ENCODE measurements around the gene SLC66A3. TPM values are rescaled to one million over a fixed set of nuclear protein-coding genes. Genes with fewer than 3 reads are reported as not detected.
A peak's percentile ranks its signal among the peaks of the same experiment; 100 is the strongest.

SLC66A3 gene
- total RNA-seq, 1 donor = 29.8 TPM

- H3K4me3 ChIP-seq (ENCODE audit: low read depth, low read length) = no peak overlapping the region
- TF ChIP-seq CTCF (IDR thresholded peaks at IDR 0.05; ENCODE audit: insufficient read depth, low read depth, low read length) = no peak
- no peak for DNase-seq (ENCODE audit: low read depth)
Observed at GRCh38 chr2:11174222-11174621, 19.0 kb downstream of the SLC66A3 start.

GRCh38 chr2:11175293-11175795, 20.1 kb downstream of the SLC66A3 start:
- DNase-seq (ENCODE audit: low read depth) = peak; percentile 44
- no peak overlapping the region for H3K4me3 ChIP-seq (ENCODE audit: low read depth, low read length)
- TF ChIP-seq CTCF (IDR thresholded peaks at IDR 0.05; ENCODE audit: insufficient read depth, low read depth, low read length) = no peak

DNA sequence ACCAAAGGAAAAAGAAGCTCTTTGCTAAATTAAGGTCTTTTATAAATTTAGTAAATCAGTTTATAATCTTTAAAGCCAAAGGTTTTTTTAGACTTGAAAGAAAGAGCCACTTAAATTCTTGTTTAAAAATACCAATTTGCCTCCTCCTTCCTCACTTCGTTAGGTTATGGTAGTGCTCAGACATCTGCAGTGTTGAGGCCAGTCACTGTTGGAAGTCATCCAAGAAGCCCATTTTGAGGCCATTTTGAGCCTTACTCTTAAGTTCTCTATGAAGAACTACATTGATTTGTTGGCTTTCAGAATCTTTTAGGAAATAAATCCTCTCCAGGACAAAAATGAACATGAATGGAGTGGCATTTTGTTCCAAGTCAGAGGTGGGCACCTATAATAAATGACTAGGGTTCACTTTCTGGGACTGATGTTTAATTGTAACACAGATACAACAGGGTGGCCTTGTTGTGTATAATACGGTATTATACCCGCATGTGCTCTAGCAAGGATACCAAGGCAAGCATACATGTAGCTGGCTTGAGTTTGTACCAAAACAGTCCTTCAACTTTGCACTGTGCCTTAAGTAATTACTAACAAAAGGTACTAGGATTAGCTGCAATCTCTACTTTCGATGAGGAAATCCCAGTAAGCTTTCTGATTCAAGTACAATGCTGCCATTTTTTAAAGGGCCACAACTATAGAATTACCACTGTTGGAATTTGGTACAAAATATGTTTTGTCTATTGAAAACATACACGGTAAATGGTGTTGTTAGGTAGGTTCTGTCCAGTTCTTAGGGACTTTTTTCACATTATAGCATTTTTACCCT, 22.8 kb downstream of the SLC66A3 start:
- no peak overlapping the region for H3K4me3 ChIP-seq (ENCODE audit: low read depth, low read length)
- peak; percentile 25 for DNase-seq (ENCODE audit: low read depth)
- TF ChIP-seq CTCF (IDR thresholded peaks at IDR 0.05; ENCODE audit: insufficient read depth, low read depth, low read length) = no peak

GRCh38 chr2:11179196-11179595, 23.9 kb downstream of the SLC66A3 start:
- no peak overlapping the region for H3K4me3 ChIP-seq (ENCODE audit: low read depth, low read length)
- DNase-seq (ENCODE audit: low read depth) = no peak

DNA sequence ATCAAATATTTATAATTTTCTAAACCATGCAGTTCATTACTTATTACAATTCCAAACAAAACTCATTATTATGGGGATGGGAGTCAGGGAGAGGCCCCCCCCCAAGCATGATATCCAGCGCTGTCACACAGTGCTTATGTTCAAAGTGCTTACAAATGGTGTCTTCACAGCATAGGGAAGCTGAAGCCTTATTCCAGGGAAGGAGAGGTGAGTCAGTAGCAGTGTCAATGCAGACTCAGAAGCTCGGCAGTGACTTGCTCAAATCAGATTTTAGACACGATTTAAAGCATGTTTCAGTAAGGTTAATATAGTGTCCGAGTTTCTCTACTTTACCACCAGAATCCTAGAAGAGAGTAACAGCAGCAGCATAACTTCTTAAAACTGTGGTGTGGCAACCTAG, 24.6 kb downstream of the SLC66A3 start:
- DNase-seq (ENCODE audit: low read depth) = no peak
- no peak overlapping the region for H3K4me3 ChIP-seq (ENCODE audit: low read depth, low read length)
- TF ChIP-seq CTCF (IDR thresholded peaks at IDR 0.05; ENCODE audit: insufficient read depth, low read depth, low read length) = no peak

More at GRCh38 chr2:11179196-11179595, 23.9 kb downstream of the SLC66A3 start:
- no peak for TF ChIP-seq CTCF (IDR thresholded peaks at IDR 0.05; ENCODE audit: insufficient read depth, low read depth, low read length)

DNA sequence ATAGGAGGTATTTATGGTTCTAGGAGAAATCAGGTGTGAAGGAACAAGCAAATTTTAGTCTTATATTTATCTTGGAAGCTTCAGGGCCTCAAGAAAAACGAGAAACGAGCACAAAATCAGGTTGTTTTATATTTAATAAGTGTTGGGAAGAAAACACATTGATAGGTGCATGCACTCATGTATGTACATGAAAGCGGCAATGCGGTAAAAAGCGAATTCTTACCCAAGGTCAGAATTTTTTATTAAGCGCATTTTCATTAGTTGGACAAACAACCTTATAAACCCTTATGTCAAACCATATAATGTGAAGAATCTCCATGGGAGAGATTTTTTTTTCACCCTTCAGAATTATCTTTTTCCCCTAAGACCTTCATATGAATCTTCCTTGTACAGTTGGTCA, 25.4 kb downstream of the SLC66A3 start:
- DNase-seq (ENCODE audit: low read depth) = no peak
- no peak overlapping the region for H3K4me3 ChIP-seq (ENCODE audit: low read depth, low read length)
- no peak for TF ChIP-seq CTCF (IDR thresholded peaks at IDR 0.05; ENCODE audit: insufficient read depth, low read depth, low read length)

All from fibroblast of villous mesenchyme (primary cell).